Eye (tissue), 1 donor: Measurements from ENCODE around the gene ENTPD5.

Source experiments
- DNase-seq: peaks from one replicate; pipeline ENCODE4 v3.0.0-alpha.2; 2015

ENTPD5 gene, protein sequence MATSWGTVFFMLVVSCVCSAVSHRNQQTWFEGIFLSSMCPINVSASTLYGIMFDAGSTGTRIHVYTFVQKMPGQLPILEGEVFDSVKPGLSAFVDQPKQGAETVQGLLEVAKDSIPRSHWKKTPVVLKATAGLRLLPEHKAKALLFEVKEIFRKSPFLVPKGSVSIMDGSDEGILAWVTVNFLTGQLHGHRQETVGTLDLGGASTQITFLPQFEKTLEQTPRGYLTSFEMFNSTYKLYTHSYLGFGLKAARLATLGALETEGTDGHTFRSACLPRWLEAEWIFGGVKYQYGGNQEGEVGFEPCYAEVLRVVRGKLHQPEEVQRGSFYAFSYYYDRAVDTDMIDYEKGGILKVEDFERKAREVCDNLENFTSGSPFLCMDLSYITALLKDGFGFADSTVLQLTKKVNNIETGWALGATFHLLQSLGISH

GRCh38 chr14:74018586-74019407 is at the start of gene ENTPD5, which contains the start of gene BBOF1:
TSS of gene ENTPD5 (minus strand) at chr14:74019288. CDS start at chr14:73988102, 31,186 bp downstream.
TSS of gene BBOF1 (plus strand) at chr14:74019349. CDS start at chr14:74019479, 130 bp downstream.
- DNase-seq, result peak; percentile 94

- DNase-seq, result no peak
Observed at GRCh38 chr14:74065746-74066575, 46.9 kb upstream of the ENTPD5 start.

- no peak for DNase-seq
Observed at GRCh38 chr14:74064883-74065282, 45.8 kb upstream of the ENTPD5 start.

- DNase-seq, result no peak
Observed at GRCh38 chr14:74064426-74064825, 45.3 kb upstream of the ENTPD5 start.

DNA sequence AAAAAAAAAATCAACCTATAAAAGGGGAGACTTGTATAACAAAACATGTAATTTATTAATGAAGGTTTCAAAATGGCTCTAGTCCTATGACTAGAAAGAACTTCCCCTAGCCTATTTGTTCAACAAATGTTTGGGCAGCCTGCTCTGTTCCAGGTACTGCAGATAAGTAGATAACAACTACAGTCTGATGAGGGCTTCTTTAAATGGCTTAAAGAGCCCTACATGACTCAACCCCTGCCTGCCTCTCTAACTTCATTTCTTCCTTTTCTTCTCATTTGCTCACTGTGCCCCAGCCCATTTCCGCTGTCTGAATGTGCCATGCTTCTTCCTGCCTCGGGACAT is 43.7 kb upstream of the ENTPD5 start:
- DNase-seq, result no peak

GRCh38 chr14:74049876-74050495 is 30.9 kb upstream of the ENTPD5 start:
- DNase-seq, result no peak

GRCh38 chr14:74048281-74048680 is 29.2 kb upstream of the ENTPD5 start:
- no peak for DNase-seq

GRCh38 chr14:74045522-74045921 is 26.4 kb upstream of the ENTPD5 start:
- DNase-seq, result no peak

- DNase-seq, result no peak
Observed at GRCh38 chr14:74042296-74042695, 23.2 kb upstream of the ENTPD5 start.

- DNase-seq, result peak; percentile 74
Observed at GRCh38 chr14:74038020-74038859, 19.2 kb upstream of the ENTPD5 start.

GRCh38 chr14:74035556-74035955 is 16.5 kb upstream of the ENTPD5 start:
- no peak for DNase-seq

DNA sequence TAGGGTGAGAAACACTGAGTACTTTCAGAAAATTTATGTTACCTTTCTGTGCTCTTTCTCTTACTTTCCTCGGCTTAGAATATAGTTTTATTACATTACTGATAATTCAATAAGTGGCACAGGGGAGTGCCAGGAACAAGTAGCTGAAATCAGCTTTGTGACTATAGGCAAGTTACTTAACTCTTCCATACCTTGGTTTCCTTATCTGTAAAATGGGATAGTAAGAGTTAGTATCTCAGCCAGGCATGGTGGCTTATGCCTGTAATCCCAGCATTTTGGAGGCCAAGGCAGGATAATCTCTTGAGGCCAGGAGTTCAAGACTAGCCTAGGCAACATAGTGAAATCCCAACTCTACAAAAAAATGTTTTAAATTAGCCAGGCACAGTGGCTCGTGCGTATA is 15.5 kb upstream of the ENTPD5 start:
- DNase-seq, result no peak

- no peak for DNase-seq
Observed at GRCh38 chr14:74029136-74029535, 10.0 kb upstream of the ENTPD5 start.

DNA sequence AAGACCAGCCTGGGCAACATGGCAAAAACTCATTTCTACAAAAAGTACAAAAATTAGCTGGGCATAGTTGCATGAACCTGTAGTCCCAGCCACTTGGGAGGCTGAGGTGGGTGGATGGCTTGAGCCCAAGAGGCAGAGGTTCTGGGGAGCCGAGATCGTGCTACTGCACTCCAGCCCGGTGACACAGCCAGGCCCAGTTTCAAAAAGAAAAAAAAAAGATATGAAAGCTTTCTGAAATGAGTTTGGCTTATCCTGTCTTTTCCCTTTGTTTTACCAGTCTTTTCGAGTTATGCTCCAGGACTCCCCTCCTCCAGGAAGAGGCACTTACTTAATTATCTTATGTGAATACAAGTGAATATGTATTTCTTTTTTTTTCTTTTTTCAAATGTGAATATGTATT is 3.3 kb upstream of the ENTPD5 start:
- no peak for DNase-seq

- DNase-seq, result no peak
Observed at GRCh38 chr14:74019408-74020137, 485 bp upstream of the ENTPD5 start.

- no peak for DNase-seq
Observed at GRCh38 chr14:74018174-74018585, 908 bp downstream of the ENTPD5 start.

GRCh38 chr14:74015963-74016362 is 3.1 kb downstream of the ENTPD5 start:
- DNase-seq, result no peak

GRCh38 chr14:74015176-74015575 is 3.9 kb downstream of the ENTPD5 start:
- DNase-seq, result no peak

- no peak for DNase-seq
Observed at GRCh38 chr14:74014299-74014698, 4.8 kb downstream of the ENTPD5 start.

DNA sequence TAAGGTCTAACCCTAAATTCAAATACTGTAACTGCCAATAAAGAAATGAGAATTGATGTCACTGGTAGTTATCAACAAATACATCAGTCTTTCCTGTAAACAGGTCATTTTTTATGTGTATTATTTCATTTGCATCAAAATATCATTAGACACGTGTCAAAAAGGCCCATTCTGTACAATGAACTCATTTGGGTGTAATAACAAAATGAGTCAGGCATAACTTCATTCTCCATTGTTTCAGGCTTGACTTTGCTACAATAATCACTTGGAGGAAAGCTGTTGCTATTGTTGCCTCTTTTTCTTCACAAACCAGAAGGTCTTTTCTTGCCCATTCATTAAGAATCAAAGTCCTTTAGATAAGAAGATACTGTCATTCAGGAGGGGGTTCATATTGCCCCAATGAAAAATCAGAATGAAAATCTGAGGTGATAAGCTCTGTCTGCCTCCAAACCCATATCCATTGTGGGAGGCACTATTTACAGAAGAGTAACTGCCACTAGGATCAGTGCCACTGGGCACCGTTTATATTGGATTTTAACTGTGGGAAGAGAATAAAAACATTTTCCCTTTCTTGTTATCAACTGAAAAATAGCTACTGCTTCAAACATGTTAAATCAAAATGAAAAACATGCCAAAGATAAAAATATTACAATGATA is 10.1 kb downstream of the ENTPD5 start:
- no peak for DNase-seq
